ENCODE measurements around the gene CARNS1. TPM values are rescaled to one million over a fixed set of nuclear protein-coding genes. Genes with fewer than 3 reads are reported as not detected.

The CARNS1 gene
- total and polyA plus RNA-seq, 9 of the 15 experiments (the other 6 are each of a cell fraction or from before 2014, with no cell fraction given), result 0.01 to 0.18 (median 0.06) TPM; not detected in 3

DNA sequence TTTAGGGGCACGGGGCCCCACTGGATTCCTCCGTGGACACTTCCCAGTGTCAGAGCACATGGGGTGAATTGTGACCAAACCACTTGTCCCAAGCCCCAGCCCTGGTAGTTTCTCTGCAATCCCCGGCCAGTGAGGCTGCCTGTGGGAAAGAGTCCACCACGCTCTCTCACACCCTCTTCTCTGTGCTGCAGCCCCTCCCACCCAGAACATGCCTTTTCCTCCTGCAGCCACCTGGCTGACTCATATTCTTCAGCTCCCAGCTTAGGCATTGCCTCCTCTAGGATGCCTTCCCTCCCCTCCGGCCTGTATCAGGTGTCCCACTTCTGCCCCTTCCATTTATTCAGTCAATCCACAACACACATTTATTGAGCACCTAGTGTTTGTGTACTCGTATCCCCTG, 7.4 kb downstream of the CARNS1 start (continued):
- TF ChIP-seq, protein P1, sequence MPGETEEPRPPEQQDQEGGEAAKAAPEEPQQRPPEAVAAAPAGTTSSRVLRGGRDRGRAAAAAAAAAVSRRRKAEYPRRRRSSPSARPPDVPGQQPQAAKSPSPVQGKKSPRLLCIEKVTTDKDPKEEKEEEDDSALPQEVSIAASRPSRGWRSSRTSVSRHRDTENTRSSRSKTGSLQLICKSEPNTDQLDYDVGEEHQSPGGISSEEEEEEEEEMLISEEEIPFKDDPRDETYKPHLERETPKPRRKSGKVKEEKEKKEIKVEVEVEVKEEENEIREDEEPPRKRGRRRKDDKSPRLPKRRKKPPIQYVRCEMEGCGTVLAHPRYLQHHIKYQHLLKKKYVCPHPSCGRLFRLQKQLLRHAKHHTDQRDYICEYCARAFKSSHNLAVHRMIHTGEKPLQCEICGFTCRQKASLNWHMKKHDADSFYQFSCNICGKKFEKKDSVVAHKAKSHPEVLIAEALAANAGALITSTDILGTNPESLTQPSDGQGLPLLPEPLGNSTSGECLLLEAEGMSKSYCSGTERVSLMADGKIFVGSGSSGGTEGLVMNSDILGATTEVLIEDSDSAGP (CRISPR knock-in tag; IDR thresholded peaks at IDR 0.05), result no peak
- no peak for TF ChIP-seq ZNF785 (CRISPR knock-in tag; IDR thresholded peaks at IDR 0.05)
- TF ChIP-seq, protein P2, sequence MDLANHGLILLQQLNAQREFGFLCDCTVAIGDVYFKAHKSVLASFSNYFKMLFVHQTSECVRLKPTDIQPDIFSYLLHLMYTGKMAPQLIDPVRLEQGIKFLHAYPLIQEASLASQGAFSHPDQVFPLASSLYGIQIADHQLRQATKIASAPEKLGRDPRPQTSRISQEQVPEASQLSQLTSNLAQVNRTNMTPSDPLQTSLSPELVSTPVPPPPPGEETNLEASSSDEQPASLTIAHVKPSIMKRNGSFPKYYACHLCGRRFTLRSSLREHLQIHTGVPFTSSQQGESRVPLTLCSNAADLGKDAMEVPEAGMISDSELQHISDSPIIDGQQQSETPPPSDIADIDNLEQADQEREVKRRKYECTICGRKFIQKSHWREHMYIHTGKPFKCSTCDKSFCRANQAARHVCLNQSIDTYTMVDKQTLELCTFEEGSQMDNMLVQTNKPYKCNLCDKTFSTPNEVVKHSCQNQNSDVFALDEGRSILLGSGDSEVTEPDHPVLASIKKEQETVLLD (IDR thresholded peaks at IDR 0.05), result no peak
- TF ChIP-seq HOMEZ (CRISPR knock-in tag; IDR thresholded peaks at IDR 0.05), result no peak
- no peak for TF ChIP-seq CEBPG (CRISPR knock-in tag; IDR thresholded peaks at IDR 0.05)
- no peak for TF ChIP-seq CEBPG (tag; conservative IDR thresholded peaks at IDR 0.05 in 1 of 2, IDR thresholded peaks at IDR 0.05 in 1 of 2)
- no peak for TF ChIP-seq GABPB2 (CRISPR knock-in tag; conservative IDR thresholded peaks at IDR 0.05)
- TF ChIP-seq ZNF174 (CRISPR knock-in tag; IDR thresholded peaks at IDR 0.05), result no peak

Measured in K562 (cell line).